GM19193 (cell line): ENCODE results near the gene FZR1.

ENCODE experiments used
- POLR2A ChIP-seq: IDR thresholded peaks from 4 replicates; pipeline ENCODE4 v1.6.1; 2011; ENCODE audit not compliant: insufficient read depth, insufficient read length; ENCODE audit errors: extremely low read depth

Gene FZR1

GRCh38 chr19:3481241-3482090 lies 24.6 kb upstream of the FZR1 start:
- no peak for TF ChIP-seq POLR2A

- no peak for TF ChIP-seq POLR2A
These were observed 23.4 kb upstream of the FZR1 start for GRCh38 chr19:3482507-3483225.

GRCh38 chr19:3483226-3483628 lies 22.9 kb upstream of the FZR1 start, which contains the start of gene SMIM44:
SMIM44 (minus strand) TSS chr19:3483441; CDS start chr19:3483403, 38 bp downstream.
- TF ChIP-seq POLR2A, result no peak

GRCh38 chr19:3491396-3492119 lies 14.6 kb upstream of the FZR1 start:
- no peak for TF ChIP-seq POLR2A

GRCh38 chr19:3492131-3492839 lies 13.8 kb upstream of the FZR1 start:
- no peak for TF ChIP-seq POLR2A

GRCh38 chr19:3492919-3493318 lies 13.2 kb upstream of the FZR1 start:
- TF ChIP-seq POLR2A, result no peak

- TF ChIP-seq POLR2A, result no peak
These were observed 12.5 kb upstream of the FZR1 start for GRCh38 chr19:3493651-3494050.

- TF ChIP-seq POLR2A, result no peak
These were observed 12.1 kb upstream of the FZR1 start for GRCh38 chr19:3494051-3494450.

- no peak for TF ChIP-seq POLR2A
These were observed 11.6 kb upstream of the FZR1 start for GRCh38 chr19:3494559-3494958.

- no peak for TF ChIP-seq POLR2A
These were observed 9.5 kb upstream of the FZR1 start for GRCh38 chr19:3496392-3497273.

- no peak for TF ChIP-seq POLR2A
These were observed 8.2 kb upstream of the FZR1 start for GRCh38 chr19:3497757-3498520.

GRCh38 chr19:3499738-3500428 lies 6.2 kb upstream of the FZR1 start:
- TF ChIP-seq POLR2A, result no peak
